Spinal cord (tissue), 10 donors: ENCODE measurements around the gene RHOU. TPM values are rescaled to one million over a fixed set of nuclear protein-coding genes. Genes with fewer than 3 reads are reported as not detected.

Source experiments
- DNase-seq, 6 donors: peaks; one replicate each; pipeline versions ENCODE4 v3.0.0 to v3.0.0-alpha.2; 2013 to 2015; ENCODE audit warnings: low spot score in 6 of 6, low read depth in 4 of 6
- H3K27ac ChIP-seq: one replicate; pipeline ENCODE4 v1.5.1; 2013; ENCODE audit warnings: low read depth, low read length, control low read depth
- H3K27me3 ChIP-seq: one replicate; pipeline ENCODE4 v1.6.1; 2013; ENCODE audit warnings: low read length; ENCODE audit not compliant: control insufficient read depth, insufficient read depth
- H3K36me3 ChIP-seq: one replicate; pipeline ENCODE4 v1.6.1; 2013; ENCODE audit warnings: low read length; ENCODE audit not compliant: control insufficient read depth, insufficient read depth
- H3K4me1 ChIP-seq: one replicate; pipeline ENCODE4 v1.6.1; 2013; ENCODE audit warnings: low read length; ENCODE audit not compliant: control insufficient read depth, insufficient read depth
- H3K4me3 ChIP-seq: one replicate; pipeline ENCODE4 v1.5.1; 2013; ENCODE audit warnings: low read depth, low read length, control low read depth
- H3K9me3 ChIP-seq: one replicate; pipeline ENCODE4 v1.6.1; 2013; ENCODE audit warnings: low read length; ENCODE audit not compliant: control insufficient read depth, insufficient read depth
- WGBS: methylation state at CpG from one replicate; pipeline ENCODE4 v1.1.5; 2013; ENCODE audit warnings: missing lambda C conversion rate; ENCODE audit not compliant: insufficient coverage; 5-methylcytosine and 5-hydroxymethylcytosine counted together
- polyA plus RNA-seq, 2 donors: library from polyadenylated mRNA; unstranded; fragments of 120-200 nt; gene quantifications; one replicate each; pipeline ENCODE4 v1.2.1, GENCODE V29; 2013; ENCODE audit not compliant: insufficient read length in 2 of 2
- total RNA-seq, 2 donors: library from RNA; depleted of rRNA in 1 of 2; stranded (reverse); fragments of 120-200 nt in 1 of 2; fragments of >200 nt in 1 of 2; gene quantifications; one replicate each; pipeline versions ENCODE4 v1.2.3 to v1.2.4, GENCODE V29; 2013 to 2014
- donor health status: healthy.

Gene RHOU
- total and polyA plus RNA-seq, 4 donors: 23.6 to 47.3 (median 26.3) TPM

DNA sequence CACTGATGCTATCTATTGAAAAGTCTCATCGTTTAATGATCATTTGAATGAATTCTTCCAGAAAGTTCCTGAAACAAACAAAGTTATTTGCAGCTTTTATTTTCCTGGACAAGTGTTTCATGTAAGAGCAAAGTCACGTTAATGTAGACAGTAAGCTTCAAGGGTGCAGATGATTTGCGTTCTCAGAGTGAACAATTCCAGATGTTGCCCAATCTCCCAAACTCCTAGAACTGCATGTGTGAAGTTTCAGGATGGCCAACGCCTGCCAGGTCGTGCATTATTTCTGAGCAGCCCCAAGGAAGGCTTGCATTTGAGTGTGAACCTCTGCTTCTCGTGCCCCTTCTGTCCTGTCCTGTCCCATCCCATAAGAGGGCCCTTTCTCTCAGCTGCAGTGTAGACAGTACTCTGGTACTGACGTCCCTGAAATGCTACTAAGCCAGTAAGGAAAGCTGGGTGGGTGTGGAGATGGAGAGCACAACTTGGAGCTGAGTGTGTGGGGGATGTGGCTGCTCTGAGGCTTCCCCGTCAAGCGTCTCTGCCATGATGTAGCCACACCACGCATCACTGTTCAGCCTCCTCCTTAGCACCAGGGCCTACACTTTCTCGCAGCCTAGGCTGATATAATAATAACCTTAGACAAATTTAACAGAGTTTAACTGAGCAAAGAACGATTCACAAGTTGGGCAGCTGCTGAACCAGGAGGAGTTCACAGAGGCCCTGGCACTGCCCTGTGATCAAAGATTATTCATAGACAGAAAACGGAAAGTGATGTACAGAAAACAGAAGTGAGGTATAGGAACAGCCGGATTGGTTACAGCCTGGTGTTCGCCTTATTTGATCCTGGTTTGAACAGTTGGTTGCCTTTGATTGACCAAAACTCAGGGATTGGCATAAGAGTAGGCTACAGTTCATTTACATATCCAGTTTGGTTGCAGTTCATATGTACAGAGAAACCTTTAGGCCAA lies 50.4 kb downstream of the RHOU start:
- H3K4me3 ChIP-seq: no peak overlapping the region
- H3K36me3 ChIP-seq: no peaks in the 10 kb centered on the region
- H3K27me3 ChIP-seq: no peaks in the 10 kb centered on the region
- no peaks in the 10 kb centered on the region for H3K4me1 ChIP-seq
- H3K27ac ChIP-seq: no peak overlapping the region
- no peaks in the 10 kb centered on the region for H3K9me3 ChIP-seq
- no peak for DNase-seq
- WGBS: 89% methylated on average over 10 of the region's 15 CpGs

- Histone ChIP-seq H3K27ac (no peak overlapping the region), H3K36me3 (no peaks in the 10 kb centered on the region), H3K9me3 (no peaks in the 10 kb centered on the region), H3K4me1 (no peaks in the 10 kb centered on the region), H3K4me3 (no peak overlapping the region), H3K27me3 (no peaks in the 10 kb centered on the region)
- WGBS: 65% methylated on average over 3 of the region's 4 CpGs
- peak in 1 of 6 donors; percentile 63 for DNase-seq
These were observed 51.3 kb downstream of the RHOU start for GRCh38 chr1:228786361-228787129.

GRCh38 chr1:228791791-228792190 lies 56.5 kb downstream of the RHOU start:
- H3K4me1 ChIP-seq: no peaks in the 10 kb centered on the region
- WGBS: 94% methylated on average over 2 of the region's 3 CpGs

DNA sequence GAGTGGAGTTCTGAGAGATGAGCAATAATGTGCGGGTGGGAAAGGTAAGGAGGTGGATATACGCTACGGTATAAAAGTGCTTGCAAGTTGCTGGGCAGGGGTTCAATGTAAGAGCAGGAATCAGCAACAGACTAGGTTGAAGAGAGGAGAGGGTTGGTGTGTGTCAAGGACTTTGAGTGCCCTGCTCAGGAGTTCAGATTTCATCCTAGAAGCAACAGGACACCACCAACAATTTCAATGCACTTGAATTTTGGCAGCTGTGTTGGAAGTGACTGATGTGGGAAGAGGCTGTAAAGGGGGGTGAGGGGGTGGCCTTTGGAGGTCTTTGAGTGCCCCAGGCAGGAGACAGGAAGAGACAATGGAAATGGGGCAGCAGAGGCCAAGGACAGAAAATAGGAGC lies 57.3 kb downstream of the RHOU start:
- no peaks in the 10 kb centered on the region for H3K27me3 ChIP-seq
- H3K4me1 ChIP-seq: no peaks in the 10 kb centered on the region
- no peak for DNase-seq
- no peak overlapping the region for H3K4me3 ChIP-seq
- H3K27ac ChIP-seq: no peak overlapping the region
- H3K36me3 ChIP-seq: no peaks in the 10 kb centered on the region
- no peaks in the 10 kb centered on the region for H3K9me3 ChIP-seq
- 87% methylated on average over 3 of the region's 3 CpGs for WGBS

More at GRCh38 chr1:228791791-228792190, 56.5 kb downstream of the RHOU start:
- Histone ChIP-seq H3K36me3 (no peaks in the 10 kb centered on the region), H3K27ac (no peak overlapping the region), H3K9me3 (no peaks in the 10 kb centered on the region), H3K4me3 (no peak overlapping the region), H3K27me3 (no peaks in the 10 kb centered on the region)
- no peak for DNase-seq

DNA sequence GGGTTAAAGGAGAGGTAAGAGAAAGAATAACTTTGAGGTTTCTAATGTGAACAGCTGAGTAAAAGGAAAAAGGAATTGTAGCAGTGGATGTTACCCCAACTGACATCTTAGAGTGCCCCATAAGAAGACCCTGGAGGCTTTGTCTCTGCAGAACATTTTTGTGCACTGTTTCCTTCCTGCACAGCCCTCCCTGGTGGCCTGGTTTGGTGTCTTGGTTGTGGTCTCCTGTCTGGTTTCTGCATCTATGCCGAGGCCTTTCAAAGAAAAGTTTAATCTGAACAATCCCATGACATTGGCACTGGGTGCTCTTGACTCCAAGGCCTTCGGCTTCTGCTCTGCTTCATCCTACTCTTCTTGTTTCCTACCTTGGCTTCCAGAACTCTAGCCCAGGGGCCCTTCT lies 57.8 kb downstream of the RHOU start:
- H3K27ac ChIP-seq: no peak overlapping the region
- H3K4me3 ChIP-seq: no peak overlapping the region
- H3K36me3 ChIP-seq: no peaks in the 10 kb centered on the region
- peaks cover 1% of the 10 kb centered on the region for H3K4me1 ChIP-seq
- no peak for DNase-seq
- no peaks in the 10 kb centered on the region for H3K27me3 ChIP-seq
- H3K9me3 ChIP-seq: no peaks in the 10 kb centered on the region
- no CpG with 5 or more reads among the region's 2 CpGs for WGBS

GRCh38 chr1:228794173-228794572 lies 58.9 kb downstream of the RHOU start:
- no CpG with 5 or more reads among the region's 1 CpG for WGBS
- no peak overlapping the region for H3K4me3 ChIP-seq
- H3K36me3 ChIP-seq: no peaks in the 10 kb centered on the region
- no peak for DNase-seq
- H3K4me1 ChIP-seq: peaks cover 2% of the 10 kb centered on the region
- H3K27ac ChIP-seq: no peak overlapping the region
- H3K27me3 ChIP-seq: no peaks in the 10 kb centered on the region
- no peaks in the 10 kb centered on the region for H3K9me3 ChIP-seq

DNA sequence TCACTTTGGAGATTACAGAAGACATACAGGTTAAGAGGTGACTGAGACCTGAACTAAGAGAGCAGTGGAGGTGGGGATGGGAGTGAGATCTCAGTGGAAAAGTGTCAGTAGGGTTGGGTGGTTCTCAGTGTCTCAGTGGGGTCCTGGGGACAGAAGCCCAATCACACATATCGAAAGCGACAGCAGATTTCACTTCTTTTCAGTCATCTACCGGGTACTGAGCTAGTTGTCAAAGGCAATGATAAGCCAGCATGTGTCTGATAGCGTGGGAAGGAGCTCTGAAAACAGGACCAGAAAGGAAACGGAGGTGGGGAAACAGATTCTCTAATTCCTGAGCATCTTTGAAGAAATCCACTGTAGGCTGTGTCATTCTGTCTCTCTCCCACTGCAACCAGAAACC lies 59.5 kb downstream of the RHOU start:
- 94% methylated on average over 2 of the region's 5 CpGs for WGBS
- peaks cover 2% of the 10 kb centered on the region for H3K4me1 ChIP-seq
- H3K4me3 ChIP-seq: no peak overlapping the region
- no peaks in the 10 kb centered on the region for H3K9me3 ChIP-seq
- H3K27ac ChIP-seq: no peak overlapping the region
- no peaks in the 10 kb centered on the region for H3K36me3 ChIP-seq
- H3K27me3 ChIP-seq: no peaks in the 10 kb centered on the region
- DNase-seq: no peak

DNA sequence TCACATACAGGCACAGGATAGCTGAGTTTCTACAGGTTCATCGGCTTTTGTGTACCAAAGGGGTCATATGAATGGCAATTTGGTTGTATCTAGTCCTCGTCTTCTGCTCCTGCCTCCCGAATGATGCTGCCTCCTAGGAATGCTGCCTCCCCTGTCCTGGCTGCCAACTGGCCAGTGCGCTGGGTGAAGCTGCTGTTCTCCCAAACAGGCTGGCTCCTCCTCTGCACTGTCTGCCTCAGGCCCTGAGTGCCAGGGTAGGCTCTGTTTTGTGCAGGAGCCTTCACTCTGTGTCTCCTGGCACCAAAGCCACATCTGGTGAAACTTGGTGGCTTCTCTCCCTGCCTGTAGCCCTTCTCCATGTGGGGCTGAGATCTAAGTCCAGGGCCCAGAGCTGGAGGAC lies 60.3 kb downstream of the RHOU start:
- Histone ChIP-seq H3K9me3 (no peaks in the 10 kb centered on the region), H3K36me3 (no peaks in the 10 kb centered on the region), H3K4me3 (no peak overlapping the region), H3K4me1 (peaks cover 2% of the 10 kb centered on the region), H3K27ac (no peak overlapping the region), H3K27me3 (no peaks in the 10 kb centered on the region)
- WGBS: 92% methylated on average over 3 of the region's 4 CpGs
- DNase-seq: no peak
